ENCODE results near the gene DOHH. TPM values are rescaled to one million over a fixed set of nuclear protein-coding genes. Genes with fewer than 3 reads are reported as not detected.

Gene DOHH
- total and polyA plus RNA-seq, 9 of the 15 experiments (the other 6 are each of a cell fraction or from before 2014, with no cell fraction given) = 0.14 to 47.2 (median 5.1) TPM

GRCh38 chr19:3506384-3507340 is 6.2 kb upstream of the DOHH start (continued):
- TF ChIP-seq TAF1 (IDR thresholded peaks at IDR 0.05; ENCODE audit: control insufficient read depth, extremely low read depth, insufficient read depth, low read length, severe bottlenecking) = peak; percentile 18
- no peak for TF ChIP-seq EZH2 (IDR thresholded peaks at IDR 0.05; ENCODE audit: borderline replicate concordance, low read depth, low read length)
- TF ChIP-seq STAT5B (CRISPR knock-in tag; IDR thresholded peaks at IDR 0.05) = no peak
- TF ChIP-seq WHSC1 (IDR thresholded peaks at IDR 0.05; ENCODE audit: low read length) = no peak
- TF ChIP-seq CREBBP (IDR thresholded peaks at IDR 0.05; ENCODE audit: low read depth, low read length) = no peak
- no peak for TF ChIP-seq TCF3 (CRISPR knock-in tag; IDR thresholded peaks at IDR 0.05)

- Histone ChIP-seq H3K9ac (ENCODE audit: insufficient read depth in 1 of 2, low read depth in 2 of 2, low read length in 2 of 2) (peak within 1 kb of the TSS; percentile 91 to 94), H3K27ac (ENCODE audit: extremely low read depth, low read depth, low read length) (peak within 1 kb of the TSS; percentile 92), H4K20me1 (replicated peaks; ENCODE audit: control insufficient read depth, insufficient read depth, low read length) (peaks cover 29% of the 10 kb centered on the region), H3K4me2 (ENCODE audit: insufficient read depth, low read length) (peak within 1 kb of the TSS; percentile 97), H3K79me2 (ENCODE audit: control insufficient read depth, insufficient read depth, low read length) (peaks cover 49% of the 10 kb centered on the region), H3K4me3 (peak within 1 kb of the TSS; percentile 99), H3K9me3 (replicated peaks; ENCODE audit: control insufficient read depth, insufficient read depth, low read depth, low read length) (no peaks in the 10 kb centered on the region), H3K4me1 (replicated peaks in 1 of 2; ENCODE audit: control insufficient read depth in 2 of 2, insufficient read depth in 2 of 2, low read length in 2 of 2) (peaks cover 27 to 68% of the 10 kb centered on the region in 2 experiments; a peak in 4 of 5 replicates), H2AFZ (ENCODE audit: low read depth, low read length) (peak within 1 kb of the TSS; percentile 88), H3K27me3 (ENCODE audit: control insufficient read depth in 2 of 2, insufficient read depth in 2 of 2, low read length in 2 of 2) (no peaks in the 10 kb centered on the region), H3K9me1 (ENCODE audit: control insufficient read depth, insufficient read depth, low read length) (peaks cover 10% of the 10 kb centered on the region), H3K36me3 (ENCODE audit: control insufficient read depth, insufficient read depth, low read length) (peaks cover 26% of the 10 kb centered on the region; the same call in 2 of the 3 replicates)
- FAIRE-seq = peak; percentile 91
- ATAC-seq = peak; percentile 95
- intact Hi-C loops (cut with micrococcal nuclease) = loop anchor here (1.0 kb wide), 1 partner anchor 15 kb away; no protein-coding TSS in a partner anchor
- 2% methylated on average over 63 of the region's 79 CpGs for WGBS (ENCODE audit: insufficient coverage, low coverage, missing lambda C conversion rate)
- peak; percentile 97 to 100 (median 98) for DNase-seq (ENCODE audit: extremely low read depth in 1 of 4, low spot score in 3 of 4)
- in situ Hi-C loops (cut with MboI) = no loop called here
- BruUV-seq (replicated peaks) = TSS peak; percentile 94
- ChIA-PET CTCF (ENCODE audit: low intra/inter-chr PET ratio) (no interaction called here), POLR2A (interaction anchor here (0.6 to 0.8 kb wide), 2 partner anchors 71 to 1162 kb away, joined by 4 to 5 read pairs; no protein-coding TSS in a partner anchor)
- no peak for TF ChIP-seq ARHGAP35 (IDR thresholded peaks at IDR 0.05; ENCODE audit: partially characterized antibody)
- TF ChIP-seq ATF7 (IDR thresholded peaks at IDR 0.05) = peak; percentile 90
- peak; percentile 69; the same call in 1 of the 2 replicates for TF ChIP-seq MTA3 (IDR thresholded peaks at IDR 0.05; ENCODE audit: borderline replicate concordance)
- peak; percentile 70 for TF ChIP-seq THAP12 (CRISPR knock-in tag; IDR thresholded peaks at IDR 0.05)
- TF ChIP-seq GATA2 (CRISPR knock-in tag; IDR thresholded peaks at IDR 0.05) = peak; percentile 91
- peak; percentile 47; the same call in 1 of the 2 replicates for TF ChIP-seq TAF7 (tag; IDR thresholded peaks at IDR 0.05)
- TF ChIP-seq NFXL1 (CRISPR knock-in tag; IDR thresholded peaks at IDR 0.05) = no peak
- TF ChIP-seq FOXK2 (conservative IDR thresholded peaks at IDR 0.05 in 1 of 2, IDR thresholded peaks at IDR 0.05 in 1 of 2; ENCODE audit: low read depth in 2 of 2) = peak; percentile 76 to 83
- TF ChIP-seq ZNF668 (CRISPR knock-in tag; IDR thresholded peaks at IDR 0.05) = no peak
- TF ChIP-seq CREB1 (IDR thresholded peaks at IDR 0.05) = peak; percentile 95
- TF ChIP-seq CREB1 (CRISPR knock-in tag; IDR thresholded peaks at IDR 0.05) = peak; percentile 95
- peak; percentile 79 for TF ChIP-seq L3MBTL2 (IDR thresholded peaks at IDR 0.05)
Observed at GRCh38 chr19:3505598-3506383, 5.3 kb upstream of the DOHH start, which contains the start of gene FZR1. Gene FZR1, plus strand, starts transcription at chr19:3506311. Its CDS starts 16,679 bp downstream, at chr19:3522990.
